Activated CD4-positive, alpha-beta T cell treated with anti-CD3 and anti-CD28 coated beads, Interleukin-2, amount 50 U/mL, for 1 hour (primary cell): ENCODE measurements around the gene TC2N.
"Not testable (repeated sequence)": the region's sequence is repeated elsewhere in the genome, so short reads cannot be mapped to it uniquely, and the experiment has no call there.

Experiments
- DNase-seq: peaks from one replicate; pipeline ENCODE4 v3.0.0-alpha.2; 2020

Gene TC2N

DNA sequence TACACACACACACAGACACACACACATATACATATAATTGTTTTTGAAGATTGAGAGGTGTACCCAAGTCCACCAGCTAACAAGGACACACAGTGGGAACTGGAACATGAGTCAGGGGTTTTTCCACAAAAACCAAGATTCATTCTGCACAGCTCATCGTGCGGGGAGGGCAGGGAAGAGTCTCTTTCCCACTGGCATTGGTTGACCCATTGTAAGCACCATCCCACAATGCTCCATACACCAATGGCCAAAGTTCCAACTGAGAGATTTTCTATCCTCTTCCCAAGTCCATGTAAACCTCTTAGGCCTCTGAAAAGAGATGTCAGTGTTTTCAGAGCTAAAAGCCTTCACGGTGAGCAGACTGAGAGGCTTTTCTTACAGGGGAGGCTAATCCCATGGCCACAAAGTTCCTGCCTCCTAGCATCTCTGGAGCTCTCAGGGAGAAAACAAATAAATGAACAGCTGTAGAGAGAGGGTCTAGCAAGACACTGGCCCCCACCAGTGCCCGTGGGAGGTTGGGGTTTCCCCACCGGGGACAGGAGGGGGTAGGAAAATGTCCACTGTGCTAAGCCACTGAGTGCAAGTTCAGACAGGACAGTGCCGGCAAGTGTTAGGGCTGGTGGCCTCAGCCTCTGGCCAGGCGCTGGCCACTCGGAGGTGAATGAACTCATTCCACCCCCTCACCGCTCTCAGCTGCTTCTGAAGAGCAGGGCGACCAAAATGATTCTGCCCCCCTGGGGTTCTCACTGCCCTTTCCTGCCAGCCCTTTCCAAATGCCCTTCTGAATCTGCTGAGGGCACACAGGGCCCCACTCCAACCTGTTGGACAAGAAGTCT lies 21.5 kb upstream of the TC2N start:
- DNase-seq: no peak

DNA sequence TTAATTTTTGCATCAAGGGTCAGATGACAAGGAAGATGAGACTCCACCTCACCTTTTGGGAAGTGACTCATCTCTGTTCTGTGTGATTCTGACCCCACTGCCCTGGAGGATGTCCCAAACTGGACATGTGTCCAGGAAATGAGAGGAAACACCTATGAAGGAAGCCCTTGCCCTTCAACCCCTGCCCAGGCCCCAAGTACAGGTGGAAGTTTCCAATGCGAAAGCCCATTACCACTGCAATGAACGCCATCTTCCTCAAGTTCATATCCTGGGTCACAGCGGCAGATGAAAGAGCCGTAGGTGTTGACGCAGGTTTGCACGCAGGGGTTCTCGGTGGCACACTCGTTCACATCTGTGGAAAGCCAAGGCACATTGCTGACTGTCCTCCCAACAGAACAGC lies 19.6 kb upstream of the TC2N start:
- DNase-seq: no peak

DNA sequence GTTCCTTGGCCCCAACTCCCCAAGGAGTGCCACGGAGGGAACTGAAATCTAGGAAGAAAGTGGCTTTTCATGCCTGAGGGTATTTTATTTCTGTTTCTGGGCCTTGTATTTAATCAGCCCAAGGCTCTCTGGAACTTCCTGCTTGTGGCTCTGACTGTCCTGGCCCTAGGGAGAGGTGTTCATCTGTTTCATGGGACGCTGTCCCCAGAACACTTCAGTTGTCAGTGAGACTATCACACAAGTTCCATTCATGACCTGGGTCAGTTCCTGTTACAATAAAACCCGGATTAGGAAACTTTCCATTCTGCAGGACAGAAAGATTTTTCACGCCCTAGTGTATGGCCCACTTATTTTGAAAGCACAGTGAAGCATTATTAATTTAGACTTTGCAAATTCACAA lies 18.5 kb upstream of the TC2N start:
- DNase-seq: no peak

DNA sequence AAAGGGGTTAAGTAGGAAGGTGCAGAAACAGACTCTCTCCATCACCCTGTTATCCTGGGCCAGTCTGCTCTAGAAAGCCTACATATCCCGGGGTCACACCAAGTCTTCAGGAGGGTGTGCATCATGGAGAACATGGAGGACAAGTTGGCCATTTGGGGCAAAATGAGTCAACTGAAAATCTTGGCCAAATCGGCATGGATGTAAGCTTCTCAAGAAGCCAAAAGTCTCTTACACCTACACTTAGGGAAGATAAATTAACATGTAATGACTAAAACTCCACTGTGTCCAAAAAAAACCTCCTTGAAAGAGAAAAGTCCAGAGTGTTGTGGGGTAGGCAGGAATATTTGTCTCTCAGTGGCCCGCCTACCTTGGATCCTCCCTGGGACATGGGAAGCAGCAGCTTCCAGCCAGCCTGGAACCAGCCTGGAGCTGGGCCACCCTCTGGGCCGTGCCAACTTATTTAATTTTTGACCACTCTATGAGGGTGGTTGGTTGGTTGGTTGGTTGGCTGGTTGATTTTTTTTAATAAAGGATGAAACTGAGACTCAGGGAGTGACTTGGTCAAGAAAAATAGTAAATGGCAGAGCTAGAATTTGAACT lies 17.9 kb upstream of the TC2N start:
- no peak for DNase-seq

DNA sequence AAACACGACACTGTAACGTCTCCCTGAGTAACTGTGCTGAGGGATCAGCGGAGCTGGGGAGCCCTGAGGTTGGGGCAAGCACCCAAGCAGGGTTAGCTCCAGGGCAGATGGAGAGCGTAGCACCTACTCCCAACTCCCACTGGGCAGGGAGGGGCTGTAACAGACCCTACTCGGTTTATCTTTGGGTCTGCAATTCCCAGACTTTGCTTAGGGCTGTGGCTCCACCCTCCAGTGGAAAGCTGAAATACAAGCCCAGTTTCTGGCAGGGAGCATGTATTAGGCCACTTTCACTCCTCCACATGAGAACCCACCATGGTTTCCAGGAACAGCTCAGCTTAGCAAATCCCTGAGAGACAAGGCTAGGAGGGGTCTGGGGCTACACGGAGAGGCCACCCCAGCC lies 17.3 kb upstream of the TC2N start:
- no peak for DNase-seq

DNA sequence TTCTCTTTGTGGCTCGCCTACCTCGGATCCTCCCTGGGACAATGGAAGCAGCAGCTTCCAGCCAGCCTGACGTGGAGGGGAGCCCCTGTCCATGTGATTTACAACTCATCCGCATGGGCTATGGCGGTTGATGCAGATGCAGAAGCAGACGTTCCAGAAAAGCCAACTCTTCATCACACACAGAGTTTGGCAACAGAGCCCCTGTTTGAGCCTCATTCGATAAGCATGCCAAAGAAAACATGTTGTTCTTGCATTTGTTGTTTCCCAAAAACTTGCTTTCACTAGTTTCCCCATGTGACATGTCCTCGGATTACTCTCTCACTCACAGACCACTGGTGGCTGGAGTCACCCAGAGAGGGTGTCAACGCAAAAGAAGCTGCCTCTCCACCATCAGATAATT lies 16.4 kb upstream of the TC2N start:
- DNase-seq: no peak

DNA sequence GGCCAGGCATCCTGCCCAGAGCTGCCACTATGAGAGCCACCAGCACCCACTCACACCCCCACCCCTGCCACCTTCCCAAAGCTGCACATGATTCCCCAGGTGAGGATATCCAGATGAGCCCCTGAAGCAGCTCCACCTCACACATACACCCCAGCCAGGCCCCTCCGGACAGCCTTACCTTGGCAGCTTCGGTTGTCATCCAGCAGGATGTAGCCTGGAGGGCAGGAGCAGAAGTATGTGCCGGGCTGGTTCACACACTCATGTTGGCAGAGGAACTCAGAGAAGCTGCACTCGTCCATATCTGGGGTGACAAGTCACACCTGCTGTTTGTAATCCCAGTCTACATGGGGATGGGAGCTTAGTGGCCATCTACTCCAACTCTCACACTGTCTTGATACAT lies 15.4 kb upstream of the TC2N start:
- no peak for DNase-seq

DNA sequence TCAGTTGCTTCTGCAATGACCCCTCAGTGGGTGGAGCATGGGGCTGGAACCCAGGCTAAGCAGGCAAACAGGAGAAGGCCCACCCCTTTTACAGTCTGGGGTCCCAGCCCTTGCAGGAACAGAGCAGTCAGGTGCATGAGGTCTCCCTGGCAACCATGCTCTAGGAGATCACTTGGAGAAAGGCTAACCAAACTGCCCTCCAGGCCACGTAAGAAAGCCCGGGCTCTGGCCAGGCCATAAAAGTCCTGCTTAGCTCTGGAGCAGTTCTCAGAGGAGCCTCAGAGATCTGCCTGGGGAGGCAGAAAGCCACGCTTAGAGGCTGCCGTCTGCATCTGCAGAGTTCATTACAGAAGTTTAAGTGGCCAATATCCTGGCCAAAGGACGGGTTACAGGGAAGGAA lies 15.0 kb upstream of the TC2N start:
- DNase-seq: no peak

DNA sequence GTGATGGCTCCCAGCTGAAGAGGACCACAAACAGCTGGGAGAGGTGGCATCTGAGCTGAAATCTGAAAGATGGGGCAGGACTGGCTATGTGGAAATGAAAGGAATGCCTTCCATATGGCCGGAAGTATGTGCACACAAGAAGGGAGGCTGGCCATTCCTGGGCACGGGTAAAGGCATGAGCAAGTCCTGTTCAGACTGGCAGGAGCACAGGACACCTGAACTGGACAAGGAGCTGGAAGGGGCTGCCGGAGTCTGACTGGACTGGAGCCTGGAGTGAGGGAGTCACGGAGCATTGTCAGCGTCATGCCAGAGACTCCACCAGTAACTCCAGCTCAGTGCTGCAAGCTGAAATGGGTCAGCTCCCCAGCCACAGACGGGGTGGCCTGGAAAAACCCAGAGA lies 11.9 kb upstream of the TC2N start:
- no peak for DNase-seq

DNA sequence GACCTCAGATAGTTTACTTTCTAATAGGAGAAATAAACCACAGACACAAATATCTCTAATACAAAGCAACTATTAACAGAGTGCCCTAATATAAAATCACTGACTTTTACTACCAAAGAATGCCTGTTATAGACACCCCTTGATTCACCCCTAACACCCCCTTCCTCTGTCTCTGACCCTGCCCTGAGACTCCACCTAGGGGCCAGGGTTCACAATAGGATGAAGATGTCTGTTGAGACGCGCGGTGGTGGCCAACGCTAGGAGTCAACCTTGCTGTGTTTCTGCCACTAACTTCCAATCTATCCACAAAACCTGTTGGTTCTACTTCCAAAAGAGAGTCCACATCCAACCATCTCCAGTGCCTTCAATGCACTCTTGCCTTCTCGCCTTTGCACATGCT lies 10.9 kb upstream of the TC2N start:
- DNase-seq: no peak

DNA sequence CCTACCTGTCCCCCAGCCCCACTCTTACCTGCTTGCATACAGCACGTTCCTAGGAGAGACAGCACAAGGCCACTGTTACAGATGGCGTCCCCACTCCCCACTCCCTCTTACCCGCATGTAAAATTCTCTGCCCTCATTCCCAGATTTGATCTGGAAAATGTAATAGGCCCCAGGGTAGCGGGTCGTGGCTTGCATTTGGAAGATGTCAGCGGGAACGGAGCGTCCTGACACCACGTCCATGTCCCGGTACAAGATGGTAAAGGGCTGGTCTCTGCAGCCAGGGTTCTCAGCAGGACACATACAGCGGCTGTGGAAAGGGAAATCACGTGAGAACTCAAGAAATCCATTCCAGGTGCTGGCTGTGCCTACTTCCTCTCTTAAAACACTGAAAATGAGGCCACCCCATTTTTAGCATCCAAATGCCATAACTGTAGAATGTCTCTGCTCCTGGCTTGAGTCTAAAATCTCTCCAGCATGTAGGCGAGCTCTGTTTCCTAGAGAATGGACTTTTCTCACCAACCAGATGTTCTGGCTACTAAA lies 10.1 kb upstream of the TC2N start:
- no peak for DNase-seq

DNA sequence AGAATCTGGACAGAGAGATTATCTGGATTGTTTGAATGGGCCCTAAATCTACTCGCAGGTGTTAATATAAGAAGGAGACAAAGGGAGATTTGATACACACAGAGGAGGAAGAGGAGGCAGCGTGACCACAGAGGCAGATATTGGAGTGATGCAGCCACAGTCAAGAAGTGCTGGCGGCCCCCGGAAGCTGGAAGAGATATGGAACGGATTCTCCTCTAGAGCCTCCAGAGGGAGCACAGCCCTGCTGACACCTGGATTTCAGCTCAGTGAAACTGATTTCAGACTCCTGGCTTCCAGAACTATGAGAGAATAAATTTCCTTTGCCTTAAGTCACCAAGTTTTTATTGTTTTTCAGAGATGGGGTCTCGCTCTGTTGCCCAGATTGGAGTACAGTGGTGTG lies 9.2 kb upstream of the TC2N start:
- no peak for DNase-seq

DNA sequence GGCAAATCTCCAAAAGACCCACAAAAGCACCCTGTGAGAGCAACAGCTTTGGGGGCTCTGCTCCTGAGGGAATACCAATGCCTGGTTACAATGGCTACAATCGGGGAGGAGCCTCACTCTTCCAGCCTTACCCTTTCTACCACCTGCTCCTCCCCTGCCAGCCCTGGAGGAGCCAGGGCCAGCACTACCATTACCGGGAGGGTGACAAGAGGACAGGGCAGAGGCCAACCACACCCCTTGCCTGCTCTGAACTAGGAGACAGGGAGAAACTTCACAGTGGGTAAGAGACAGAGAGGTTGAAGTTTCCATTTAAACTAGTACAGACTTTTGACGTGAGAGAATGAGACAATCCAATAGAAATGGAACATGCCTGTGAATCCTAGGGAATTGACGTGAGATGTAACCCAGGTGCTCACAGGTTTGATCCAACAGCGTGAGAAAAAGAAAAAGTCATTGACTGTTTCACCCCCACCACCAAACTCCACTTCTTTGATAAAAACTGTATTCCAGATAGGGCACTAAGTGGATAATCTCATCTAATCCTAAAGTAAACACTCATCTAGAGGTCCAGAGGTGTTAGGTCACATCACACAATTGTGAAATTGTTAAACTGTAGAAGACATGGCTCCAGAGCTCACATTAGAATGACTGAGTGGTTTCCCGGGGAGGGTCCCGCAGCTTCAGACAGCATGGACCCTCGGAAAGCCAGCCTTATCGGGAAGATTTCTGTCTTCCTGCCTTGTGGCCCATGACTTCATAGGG lies 8.4 kb upstream of the TC2N start:
- no peak for DNase-seq

DNA sequence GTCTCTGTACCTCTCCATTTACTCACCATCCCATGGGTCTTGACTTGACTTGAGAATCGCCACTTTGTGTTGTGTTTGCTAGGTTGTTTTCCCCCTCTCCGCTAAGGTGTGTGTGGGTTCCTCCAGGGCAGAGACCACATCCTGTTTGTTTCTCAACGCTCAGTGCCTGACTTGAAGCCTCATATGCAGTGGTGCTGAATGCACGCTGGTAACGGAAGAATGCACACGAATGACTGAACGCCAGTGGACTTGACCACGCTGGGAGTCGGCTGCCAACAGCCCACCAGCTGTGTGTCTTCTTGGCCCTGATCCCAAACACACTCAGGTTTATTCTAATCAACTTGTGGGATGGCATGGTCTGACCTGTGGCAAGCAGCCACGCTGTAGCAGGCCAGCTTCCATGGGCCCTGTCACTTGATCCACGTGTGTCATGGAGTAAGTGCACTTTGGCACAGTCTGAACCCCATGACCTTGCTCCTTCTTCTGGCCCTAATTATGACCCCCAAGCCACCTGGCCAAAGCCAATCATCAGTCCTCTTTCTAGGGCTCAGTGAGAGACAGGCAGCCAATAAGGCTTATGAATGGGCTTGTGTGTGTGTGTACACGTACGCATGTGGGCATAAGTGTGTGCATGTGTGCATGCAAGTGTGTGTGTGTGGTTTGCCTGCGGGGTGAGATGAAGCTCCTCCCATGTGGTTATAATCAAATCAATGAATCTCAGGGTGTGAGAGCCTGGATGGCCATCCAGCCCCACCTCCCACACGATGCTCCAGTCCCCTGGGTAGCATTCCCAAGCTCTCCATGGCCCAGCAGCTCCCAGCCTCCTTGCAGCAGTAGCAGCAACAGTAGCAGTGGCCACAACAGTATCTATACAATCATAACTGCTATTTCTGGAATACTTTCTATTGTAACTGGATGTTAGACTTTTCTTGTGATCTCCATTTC lies 6.4 kb upstream of the TC2N start:
- peak; percentile 67 for DNase-seq

DNA sequence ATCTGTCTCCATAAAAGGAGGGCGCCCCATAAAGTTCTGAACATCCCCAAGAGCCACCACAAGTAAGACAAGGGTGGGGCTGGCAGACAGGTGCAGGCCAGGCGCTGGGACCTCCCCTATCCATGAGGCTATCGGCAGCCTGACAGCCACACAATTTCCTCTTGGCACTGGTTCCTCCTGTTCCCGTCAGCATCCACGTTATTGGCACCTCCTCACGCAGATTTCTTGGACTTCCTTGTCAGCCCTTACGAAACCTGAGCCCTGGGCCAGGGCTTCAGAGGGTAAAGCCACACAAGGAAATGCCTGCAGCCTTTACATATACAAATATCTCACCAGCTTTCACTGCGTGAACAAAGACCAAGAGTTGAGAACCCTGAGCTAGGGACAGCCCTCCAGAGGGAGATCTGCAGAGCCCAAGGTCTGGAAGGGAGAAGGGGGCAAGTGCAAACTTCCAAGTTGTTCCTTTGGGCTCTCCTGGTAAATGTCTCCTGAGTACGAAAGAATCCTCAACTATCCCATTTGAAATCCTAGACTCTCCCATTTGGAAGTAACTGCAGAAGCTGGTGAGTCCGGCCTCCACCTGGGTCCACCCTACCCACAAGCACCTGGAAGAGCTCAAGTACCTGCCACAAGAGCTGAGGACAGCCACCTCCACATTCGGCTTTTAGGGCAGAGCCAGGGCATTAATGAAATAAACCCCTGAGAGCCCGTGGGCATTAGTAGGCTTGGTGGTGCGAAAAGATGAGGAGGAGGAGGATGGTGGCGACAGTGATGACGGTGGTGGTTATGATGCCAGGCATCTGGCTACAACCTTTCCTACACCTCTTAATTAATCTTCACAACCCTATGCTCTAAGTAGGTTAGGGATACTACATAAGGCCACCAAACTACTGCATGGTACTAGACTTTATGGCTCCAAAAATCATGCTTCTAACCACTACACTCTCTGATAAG lies 5.5 kb upstream of the TC2N start:
- DNase-seq: peak; percentile 63

DNA sequence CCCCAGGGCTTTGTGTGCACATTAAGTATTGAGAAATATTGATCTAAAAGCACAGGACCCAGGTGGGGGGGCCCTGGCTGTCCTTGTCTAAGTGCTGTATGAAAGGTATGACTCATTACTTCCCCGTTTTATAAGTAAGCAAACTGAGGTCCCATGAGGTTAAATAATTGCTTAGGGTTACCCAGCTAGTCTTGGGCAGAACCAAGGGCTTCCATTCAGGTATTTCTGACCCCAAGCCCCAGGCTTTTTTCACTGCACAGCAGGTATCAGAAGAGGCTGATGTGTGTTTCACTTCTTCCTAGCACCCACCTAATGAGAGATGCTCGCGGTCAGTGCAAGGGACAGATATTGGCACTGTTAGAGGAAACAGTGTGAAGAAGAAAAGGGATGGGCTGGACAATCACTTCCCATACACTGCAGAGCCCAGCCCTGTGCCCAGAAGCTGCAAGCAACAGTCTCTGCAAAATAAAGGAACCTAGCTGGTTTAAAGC lies 4.7 kb upstream of the TC2N start:
- peak; percentile 59 for DNase-seq

DNA sequence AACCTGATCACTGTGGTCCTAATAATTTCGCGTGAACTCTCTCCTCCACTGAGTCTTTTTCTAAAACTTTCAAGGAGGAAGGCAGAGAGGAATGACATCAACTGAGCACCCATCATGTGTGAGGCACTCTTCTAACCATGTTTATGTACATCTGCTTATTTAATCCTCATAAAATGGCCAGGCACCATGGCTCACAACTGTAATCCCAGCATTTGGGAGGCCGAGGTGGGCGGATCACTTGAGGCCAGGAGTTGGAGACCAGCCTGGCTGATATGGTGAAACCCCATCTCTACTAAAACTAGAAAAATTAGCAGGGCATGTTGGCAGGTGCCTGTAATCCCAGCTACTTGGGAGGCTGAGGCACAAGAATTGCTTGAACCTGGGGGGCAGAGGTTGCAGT lies 4.1 kb upstream of the TC2N start:
- not testable (repeated sequence) for DNase-seq

DNA sequence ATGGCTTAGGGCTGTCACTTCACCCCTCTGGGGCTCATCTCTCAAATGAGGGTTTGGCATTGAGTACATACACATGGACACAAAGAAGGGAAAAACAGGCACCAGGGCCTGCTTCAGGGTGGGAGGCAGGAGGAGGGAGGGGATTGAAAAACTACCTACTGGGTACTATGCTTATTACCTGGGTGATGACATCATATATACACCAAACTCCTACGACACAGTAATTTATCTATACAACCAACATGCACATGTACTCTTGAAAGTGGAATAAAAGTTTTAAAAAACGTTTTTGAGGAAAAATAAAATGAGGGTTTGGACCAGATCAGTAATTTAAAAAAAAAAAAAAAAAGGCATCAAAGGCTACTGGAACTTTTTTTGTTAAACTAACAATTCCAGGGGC lies 3.6 kb upstream of the TC2N start:
- DNase-seq: no peak

DNA sequence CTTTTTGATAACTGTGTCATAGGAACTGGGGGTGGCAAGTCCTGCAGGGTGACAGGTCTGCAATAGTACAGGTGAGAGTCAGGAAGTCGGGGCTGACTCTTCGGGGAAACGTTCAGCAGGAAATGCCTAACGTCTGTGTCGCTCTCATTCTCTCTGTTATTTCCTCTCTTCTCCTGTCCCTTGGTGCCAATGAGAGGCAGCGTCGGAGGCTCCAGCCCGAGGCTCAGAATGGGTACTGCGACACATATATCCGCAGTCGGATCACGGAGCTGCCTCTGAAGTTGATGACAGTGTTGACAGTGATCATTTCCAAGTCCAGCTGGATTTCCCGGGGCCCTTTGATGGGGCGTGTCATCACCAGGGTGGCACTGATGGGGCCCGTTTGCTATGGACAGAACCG lies 2.7 kb upstream of the TC2N start:
- peak; percentile 71 for DNase-seq

DNA sequence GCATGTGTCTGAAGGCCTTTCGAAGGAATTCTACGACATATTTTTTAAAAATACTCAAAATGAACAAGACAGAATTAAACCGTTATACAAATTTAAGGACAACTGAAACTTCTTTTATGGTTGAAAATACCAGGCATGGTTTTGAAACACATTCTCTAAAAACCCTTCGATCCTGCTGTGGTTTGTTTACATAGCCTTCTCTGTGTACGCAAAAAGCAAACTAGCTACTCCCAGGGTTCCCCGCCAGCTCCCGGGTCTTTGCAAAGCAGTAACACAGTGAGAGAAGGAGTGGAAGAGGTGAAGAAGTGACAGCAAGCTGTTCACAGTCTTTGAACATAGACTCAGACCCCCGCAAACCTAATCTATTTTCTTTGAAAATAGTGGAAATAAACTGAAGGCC lies 2.2 kb upstream of the TC2N start:
- no peak for DNase-seq
